GM23248 (cell line): ENCODE measurements around the gene RNF125.

Experiments
- EZH2 ChIP-seq: fragments of 200-600 bp; sonication (generic); IDR thresholded peaks from 2 replicates; pipeline ENCODE4 v1.6.1; 2018; ENCODE audit warnings: antibody characterized with exemption, mild to moderate bottlenecking; ENCODE audit not compliant: insufficient read depth, poor library complexity, severe bottlenecking
- EZH2phosphoT487 ChIP-seq: fragments of 200-600 bp; sonication (generic); IDR thresholded peaks from 2 replicates; pipeline ENCODE4 v1.6.1; 2018; ENCODE audit warnings: antibody characterized with exemption, moderate library complexity, mild to moderate bottlenecking, low read depth; ENCODE audit not compliant: insufficient read depth

GRCh38 chr18:32091325-32091723, 72.7 kb downstream of the RNF125 start:
- no peak for TF ChIP-seq EZH2phosphoT487
- no peak for TF ChIP-seq EZH2
